Testis (tissue), 2 donors: ENCODE data around the gene ATP2B2.

Experiments used
- POLR2A ChIP-seq: fragments of 450-650 bp; IDR thresholded peaks from one replicate; pipeline ENCODE4 v1.6.1; 2017; ENCODE audit warnings: antibody characterized with exemption, mild to moderate bottlenecking, moderate library complexity
- TF ChIP-seq, protein P1 (sequence below), 3 experiments: fragments of 450-650 bp in 2 of 3; fragments of 200-600 bp in 1 of 3; sonication (generic) in 1 of 3; IDR thresholded peaks; one replicate each; pipeline ENCODE4 v1.5.1; 2016 to 2019; ENCODE audit warnings: antibody characterized with exemption in 3 of 3, mild to moderate bottlenecking in 2 of 3, moderate library complexity in 1 of 3

GRCh38 chr3:10338164-10338470 lies 167.3 kb downstream of the ATP2B2 start:
- TF ChIP-seq, protein P1, sequence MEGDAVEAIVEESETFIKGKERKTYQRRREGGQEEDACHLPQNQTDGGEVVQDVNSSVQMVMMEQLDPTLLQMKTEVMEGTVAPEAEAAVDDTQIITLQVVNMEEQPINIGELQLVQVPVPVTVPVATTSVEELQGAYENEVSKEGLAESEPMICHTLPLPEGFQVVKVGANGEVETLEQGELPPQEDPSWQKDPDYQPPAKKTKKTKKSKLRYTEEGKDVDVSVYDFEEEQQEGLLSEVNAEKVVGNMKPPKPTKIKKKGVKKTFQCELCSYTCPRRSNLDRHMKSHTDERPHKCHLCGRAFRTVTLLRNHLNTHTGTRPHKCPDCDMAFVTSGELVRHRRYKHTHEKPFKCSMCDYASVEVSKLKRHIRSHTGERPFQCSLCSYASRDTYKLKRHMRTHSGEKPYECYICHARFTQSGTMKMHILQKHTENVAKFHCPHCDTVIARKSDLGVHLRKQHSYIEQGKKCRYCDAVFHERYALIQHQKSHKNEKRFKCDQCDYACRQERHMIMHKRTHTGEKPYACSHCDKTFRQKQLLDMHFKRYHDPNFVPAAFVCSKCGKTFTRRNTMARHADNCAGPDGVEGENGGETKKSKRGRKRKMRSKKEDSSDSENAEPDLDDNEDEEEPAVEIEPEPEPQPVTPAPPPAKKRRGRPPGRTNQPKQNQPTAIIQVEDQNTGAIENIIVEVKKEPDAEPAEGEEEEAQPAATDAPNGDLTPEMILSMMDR (IDR thresholded peaks at IDR 0.05) = no peak
- TF ChIP-seq POLR2A = no peak
